ENCODE data around the gene POLD1.

Gene POLD1

DNA sequence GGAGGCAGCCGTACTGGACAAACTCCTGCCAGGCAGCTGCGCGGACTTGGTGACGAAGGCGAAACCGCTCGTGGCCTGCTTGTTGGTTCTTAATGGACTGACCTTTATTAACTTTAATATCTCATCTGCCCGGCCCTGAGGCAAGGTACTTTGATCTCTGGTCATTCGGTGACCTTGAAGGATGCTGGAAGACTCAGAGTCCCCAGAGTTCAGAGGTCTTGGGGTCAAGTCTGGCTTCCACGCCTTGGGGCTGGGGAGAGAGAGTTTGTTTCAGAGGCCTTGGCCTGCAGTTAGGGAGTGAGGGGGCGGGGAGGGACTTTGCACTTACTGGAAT, 82.5 kb downstream of the POLD1 start:
- TF ChIP-seq, protein P1, sequence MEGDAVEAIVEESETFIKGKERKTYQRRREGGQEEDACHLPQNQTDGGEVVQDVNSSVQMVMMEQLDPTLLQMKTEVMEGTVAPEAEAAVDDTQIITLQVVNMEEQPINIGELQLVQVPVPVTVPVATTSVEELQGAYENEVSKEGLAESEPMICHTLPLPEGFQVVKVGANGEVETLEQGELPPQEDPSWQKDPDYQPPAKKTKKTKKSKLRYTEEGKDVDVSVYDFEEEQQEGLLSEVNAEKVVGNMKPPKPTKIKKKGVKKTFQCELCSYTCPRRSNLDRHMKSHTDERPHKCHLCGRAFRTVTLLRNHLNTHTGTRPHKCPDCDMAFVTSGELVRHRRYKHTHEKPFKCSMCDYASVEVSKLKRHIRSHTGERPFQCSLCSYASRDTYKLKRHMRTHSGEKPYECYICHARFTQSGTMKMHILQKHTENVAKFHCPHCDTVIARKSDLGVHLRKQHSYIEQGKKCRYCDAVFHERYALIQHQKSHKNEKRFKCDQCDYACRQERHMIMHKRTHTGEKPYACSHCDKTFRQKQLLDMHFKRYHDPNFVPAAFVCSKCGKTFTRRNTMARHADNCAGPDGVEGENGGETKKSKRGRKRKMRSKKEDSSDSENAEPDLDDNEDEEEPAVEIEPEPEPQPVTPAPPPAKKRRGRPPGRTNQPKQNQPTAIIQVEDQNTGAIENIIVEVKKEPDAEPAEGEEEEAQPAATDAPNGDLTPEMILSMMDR (IDR thresholded peaks at IDR 0.05; ENCODE audit: insufficient read depth, low read length), result no peak
- TF ChIP-seq GABPA (IDR thresholded peaks at IDR 0.05; ENCODE audit: low read depth) (no peak), POLR2AphosphoS5 (IDR thresholded peaks at IDR 0.05; ENCODE audit: low read depth) (no peak), SPI1 (IDR thresholded peaks at IDR 0.05; ENCODE audit: borderline replicate concordance, low read depth) (no peak)
- TF ChIP-seq, protein P2, sequence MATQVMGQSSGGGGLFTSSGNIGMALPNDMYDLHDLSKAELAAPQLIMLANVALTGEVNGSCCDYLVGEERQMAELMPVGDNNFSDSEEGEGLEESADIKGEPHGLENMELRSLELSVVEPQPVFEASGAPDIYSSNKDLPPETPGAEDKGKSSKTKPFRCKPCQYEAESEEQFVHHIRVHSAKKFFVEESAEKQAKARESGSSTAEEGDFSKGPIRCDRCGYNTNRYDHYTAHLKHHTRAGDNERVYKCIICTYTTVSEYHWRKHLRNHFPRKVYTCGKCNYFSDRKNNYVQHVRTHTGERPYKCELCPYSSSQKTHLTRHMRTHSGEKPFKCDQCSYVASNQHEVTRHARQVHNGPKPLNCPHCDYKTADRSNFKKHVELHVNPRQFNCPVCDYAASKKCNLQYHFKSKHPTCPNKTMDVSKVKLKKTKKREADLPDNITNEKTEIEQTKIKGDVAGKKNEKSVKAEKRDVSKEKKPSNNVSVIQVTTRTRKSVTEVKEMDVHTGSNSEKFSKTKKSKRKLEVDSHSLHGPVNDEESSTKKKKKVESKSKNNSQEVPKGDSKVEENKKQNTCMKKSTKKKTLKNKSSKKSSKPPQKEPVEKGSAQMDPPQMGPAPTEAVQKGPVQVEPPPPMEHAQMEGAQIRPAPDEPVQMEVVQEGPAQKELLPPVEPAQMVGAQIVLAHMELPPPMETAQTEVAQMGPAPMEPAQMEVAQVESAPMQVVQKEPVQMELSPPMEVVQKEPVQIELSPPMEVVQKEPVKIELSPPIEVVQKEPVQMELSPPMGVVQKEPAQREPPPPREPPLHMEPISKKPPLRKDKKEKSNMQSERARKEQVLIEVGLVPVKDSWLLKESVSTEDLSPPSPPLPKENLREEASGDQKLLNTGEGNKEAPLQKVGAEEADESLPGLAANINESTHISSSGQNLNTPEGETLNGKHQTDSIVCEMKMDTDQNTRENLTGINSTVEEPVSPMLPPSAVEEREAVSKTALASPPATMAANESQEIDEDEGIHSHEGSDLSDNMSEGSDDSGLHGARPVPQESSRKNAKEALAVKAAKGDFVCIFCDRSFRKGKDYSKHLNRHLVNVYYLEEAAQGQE (IDR thresholded peaks at IDR 0.05; ENCODE audit: insufficient replicate concordance, low read depth), result no peak
- Histone ChIP-seq H3K4me3 (replicated peaks; ENCODE audit: insufficient read depth, low read length) (no peak overlapping the region), H3K27ac (replicated peaks) (no peak overlapping the region), H3K27me3 (ENCODE audit: insufficient read depth, poor library complexity, severe bottlenecking) (no peaks in the 10 kb centered on the region)
- no peak for DNase-seq (ENCODE audit: low read depth in 1 of 2, low spot score in 1 of 2)

DNA sequence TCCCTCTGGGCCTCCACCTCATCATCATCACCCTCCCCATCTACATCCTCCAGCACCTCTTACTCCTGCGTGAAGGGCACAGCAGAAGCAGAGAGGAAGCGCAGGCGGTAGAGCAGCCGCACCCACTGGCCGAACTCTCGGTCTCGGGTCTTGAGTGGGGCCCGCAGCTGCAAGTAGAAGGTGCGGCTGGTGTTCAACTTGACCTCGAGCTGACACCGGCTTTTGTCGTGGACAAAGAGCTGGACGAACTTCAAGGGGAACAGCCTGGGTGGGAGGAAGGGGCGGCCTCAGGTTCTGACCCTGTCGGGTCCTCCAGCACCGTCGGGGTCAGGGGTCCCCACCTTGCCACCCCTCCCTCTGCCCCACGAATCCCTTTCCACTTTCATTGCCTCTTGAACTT, 83.4 kb downstream of the POLD1 start:
- no peaks in the 10 kb centered on the region for H3K27me3 ChIP-seq (ENCODE audit: insufficient read depth, poor library complexity, severe bottlenecking)
- H3K4me3 ChIP-seq (replicated peaks; ENCODE audit: insufficient read depth, low read length), result no peak overlapping the region
- no peak for DNase-seq (ENCODE audit: low read depth in 1 of 2, low spot score in 1 of 2)
- TF ChIP-seq SPI1 (IDR thresholded peaks at IDR 0.05; ENCODE audit: borderline replicate concordance, low read depth), result no peak
- TF ChIP-seq, protein P2 (IDR thresholded peaks at IDR 0.05; ENCODE audit: insufficient replicate concordance, low read depth), result no peak
- TF ChIP-seq GABPA (IDR thresholded peaks at IDR 0.05; ENCODE audit: low read depth), result no peak
- TF ChIP-seq, protein P1 (IDR thresholded peaks at IDR 0.05; ENCODE audit: insufficient read depth, low read length), result no peak
- TF ChIP-seq POLR2AphosphoS5 (IDR thresholded peaks at IDR 0.05; ENCODE audit: low read depth), result no peak
- H3K27ac ChIP-seq (replicated peaks), result no peak overlapping the region

Measured in HL-60 (cell line).